Prostate gland (tissue), 2 donors: ENCODE data around the gene BCL6. TPM values are rescaled to one million over a fixed set of nuclear protein-coding genes. Genes with fewer than 3 reads are reported as not detected.

Experiments used
- DNase-seq: peaks from one replicate; pipeline ENCODE4 v3.0.0-alpha.2; 2019; ENCODE audit warnings: low spot score
- H3K27ac ChIP-seq, 2 donors: fragments of 200-600 bp; sonication (generic); 2 replicates each; pipeline ENCODE4 v1.5.1; 2017 to 2019
- H3K27me3 ChIP-seq: fragments of 200-600 bp; sonication (generic); replicated peaks from 2 replicates; pipeline ENCODE4 v1.5.1; 2019; ENCODE audit not compliant: insufficient read depth
- H3K36me3 ChIP-seq, 2 donors: fragments of 200-600 bp; sonication (generic); 1 replicate in 1 of 2; 2 replicates in 1 of 2; pipeline versions ENCODE4 v1.5.1 to v1.8.1; 2017 to 2019
- H3K4me1 ChIP-seq: fragments of 200-600 bp; sonication (generic); replicated peaks from 2 replicates; pipeline ENCODE4 v1.5.1; 2019
- H3K4me3 ChIP-seq, 2 donors: fragments of 200-600 bp; sonication (generic); 2 replicates each; pipeline ENCODE4 v1.5.1; 2017 to 2019
- H3K9me3 ChIP-seq: fragments of 200-600 bp; sonication (generic); 2 replicates; pipeline ENCODE4 v1.5.1; 2017
- POLR2A ChIP-seq: fragments of 450-650 bp; IDR thresholded peaks from one replicate; pipeline ENCODE4 v1.6.1; 2016; ENCODE audit warnings: antibody characterized with exemption, mild to moderate bottlenecking
- POLR2AphosphoS5 ChIP-seq: sonication (generic); formaldehyde crosslinking; IDR thresholded peaks from one replicate; pipeline ENCODE4 v1.6.1; 2017; ENCODE audit warnings: antibody characterized with exemption
- WGBS: methylation state at CpG from one replicate; pipeline ENCODE4 v1.1.5; 2018; 5-methylcytosine and 5-hydroxymethylcytosine counted together
- intact Hi-C: fragments of 100-400 bp; cut with DNase I; formaldehyde crosslinking; loops from one replicate; pipeline ENCODE4 v1.14.2; 2022
- total RNA-seq, 2 donors: library from RNA; depleted of rRNA; stranded (reverse); fragments of >200 nt; gene quantifications; one replicate each; pipeline ENCODE4 v1.1.0, GENCODE V29; 2016
- TF ChIP-seq, protein P1 (sequence below), 4 experiments: fragments of 200-600 bp in 2 of 4; fragments of 450-650 bp in 2 of 4; sonication (generic) in 2 of 4; IDR thresholded peaks; 1 replicate in 3 of 4; 2 replicates in 1 of 4; pipeline ENCODE4 v1.5.1; 2016 to 2019; ENCODE audit warnings: antibody characterized with exemption in 4 of 4, mild to moderate bottlenecking in 2 of 4, moderate library complexity in 2 of 4

The BCL6 gene
- total RNA-seq, 2 donors from 2014 or later: 50.1 to 105 TPM

- H3K9me3 ChIP-seq: no peaks in the 10 kb centered on the region
- no peaks in the 10 kb centered on the region for H3K27me3 ChIP-seq
- intact Hi-C loops: loop anchor here (5.0 kb wide), 1 partner anchor 1412 kb away; no protein-coding TSS in a partner anchor
- no peaks in the 10 kb centered on the region for H3K4me1 ChIP-seq
- peaks cover 19 to 22% of the 10 kb centered on the region in 2 donors for H3K36me3 ChIP-seq
- TF ChIP-seq POLR2A (no peak), POLR2AphosphoS5 (no peak)
- TF ChIP-seq, protein P1, sequence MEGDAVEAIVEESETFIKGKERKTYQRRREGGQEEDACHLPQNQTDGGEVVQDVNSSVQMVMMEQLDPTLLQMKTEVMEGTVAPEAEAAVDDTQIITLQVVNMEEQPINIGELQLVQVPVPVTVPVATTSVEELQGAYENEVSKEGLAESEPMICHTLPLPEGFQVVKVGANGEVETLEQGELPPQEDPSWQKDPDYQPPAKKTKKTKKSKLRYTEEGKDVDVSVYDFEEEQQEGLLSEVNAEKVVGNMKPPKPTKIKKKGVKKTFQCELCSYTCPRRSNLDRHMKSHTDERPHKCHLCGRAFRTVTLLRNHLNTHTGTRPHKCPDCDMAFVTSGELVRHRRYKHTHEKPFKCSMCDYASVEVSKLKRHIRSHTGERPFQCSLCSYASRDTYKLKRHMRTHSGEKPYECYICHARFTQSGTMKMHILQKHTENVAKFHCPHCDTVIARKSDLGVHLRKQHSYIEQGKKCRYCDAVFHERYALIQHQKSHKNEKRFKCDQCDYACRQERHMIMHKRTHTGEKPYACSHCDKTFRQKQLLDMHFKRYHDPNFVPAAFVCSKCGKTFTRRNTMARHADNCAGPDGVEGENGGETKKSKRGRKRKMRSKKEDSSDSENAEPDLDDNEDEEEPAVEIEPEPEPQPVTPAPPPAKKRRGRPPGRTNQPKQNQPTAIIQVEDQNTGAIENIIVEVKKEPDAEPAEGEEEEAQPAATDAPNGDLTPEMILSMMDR (IDR thresholded peaks at IDR 0.05): no peak
- DNase-seq: no peak
- 43% methylated on average over 3 of the region's 3 CpGs for WGBS
- H3K27ac ChIP-seq: no peak overlapping the region
- no peak overlapping the region for H3K4me3 ChIP-seq
Measured at GRCh38 chr3:187734841-187735240, 10.4 kb downstream of the BCL6 start.

GRCh38 chr3:187733371-187733770 lies 11.9 kb downstream of the BCL6 start:
- no peak overlapping the region for H3K27ac ChIP-seq
- H3K27me3 ChIP-seq: no peaks in the 10 kb centered on the region
- intact Hi-C loops: no loop called here
- no peaks in the 10 kb centered on the region for H3K4me1 ChIP-seq
- DNase-seq: no peak
- peaks cover 34 to 37% of the 10 kb centered on the region in 2 donors for H3K36me3 ChIP-seq
- 85% methylated on average over 11 of the region's 11 CpGs for WGBS
- H3K4me3 ChIP-seq: no peak overlapping the region
- TF ChIP-seq POLR2A: no peak
- TF ChIP-seq POLR2AphosphoS5: no peak
- TF ChIP-seq, protein P1 (IDR thresholded peaks at IDR 0.05): no peak
- H3K9me3 ChIP-seq: no peaks in the 10 kb centered on the region

GRCh38 chr3:187729598-187729997 lies 15.7 kb downstream of the BCL6 start:
- Histone ChIP-seq H3K4me3 (no peak overlapping the region), H3K36me3 (peaks cover 55 to 72% of the 10 kb centered on the region in 2 donors), H3K4me1 (peaks cover 2% of the 10 kb centered on the region), H3K9me3 (no peaks in the 10 kb centered on the region), H3K27ac (no peak overlapping the region), H3K27me3 (no peaks in the 10 kb centered on the region)
- intact Hi-C loops: no loop called here
- WGBS: 92% methylated on average over 12 of the region's 12 CpGs
- DNase-seq: no peak
- TF ChIP-seq POLR2AphosphoS5 (no peak), POLR2A (no peak)
- TF ChIP-seq, protein P1 (IDR thresholded peaks at IDR 0.05): no peak

DNA sequence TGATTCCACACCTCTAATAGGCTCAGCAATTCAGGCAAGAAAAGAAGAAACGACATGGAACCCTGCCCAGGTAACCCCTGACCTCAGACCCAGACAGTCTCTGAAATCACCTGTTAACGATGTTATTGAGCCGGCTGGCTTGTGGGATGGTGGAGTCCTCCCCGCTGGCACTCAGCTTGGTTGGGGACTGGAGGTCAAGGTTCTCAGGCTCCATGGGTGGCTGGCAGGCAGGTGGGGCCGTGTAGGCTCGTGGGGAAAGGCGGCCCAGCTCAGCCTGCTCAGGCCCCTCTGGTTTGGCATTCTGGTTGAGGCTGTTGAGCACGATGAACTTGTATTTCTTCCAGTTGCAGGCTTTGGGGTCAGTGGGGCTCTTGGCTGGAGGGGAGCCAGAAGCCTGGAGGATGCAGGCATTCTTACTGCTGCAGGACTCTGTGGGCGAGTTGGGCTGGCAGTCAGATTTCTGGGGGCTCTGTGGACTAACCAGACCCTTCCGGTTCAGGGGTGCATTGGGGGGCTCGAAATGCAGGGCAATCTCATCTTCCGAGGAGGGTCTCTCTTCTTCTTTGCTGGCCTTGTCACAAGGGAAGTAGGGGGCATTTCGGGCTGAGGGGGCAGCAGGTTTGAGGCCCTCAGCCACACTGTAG lies 16.2 kb downstream of the BCL6 start:
- WGBS: 89% methylated on average over 13 of the region's 13 CpGs
- Histone ChIP-seq H3K36me3 (peaks cover 56 to 74% of the 10 kb centered on the region in 2 donors), H3K27ac (no peak overlapping the region), H3K4me1 (peaks cover 2% of the 10 kb centered on the region), H3K9me3 (no peaks in the 10 kb centered on the region), H3K27me3 (no peaks in the 10 kb centered on the region), H3K4me3 (no peak overlapping the region)
- TF ChIP-seq POLR2A (no peak), POLR2AphosphoS5 (no peak)
- TF ChIP-seq, protein P1 (IDR thresholded peaks at IDR 0.05): no peak
- intact Hi-C loops: no loop called here
- no peak for DNase-seq

DNA sequence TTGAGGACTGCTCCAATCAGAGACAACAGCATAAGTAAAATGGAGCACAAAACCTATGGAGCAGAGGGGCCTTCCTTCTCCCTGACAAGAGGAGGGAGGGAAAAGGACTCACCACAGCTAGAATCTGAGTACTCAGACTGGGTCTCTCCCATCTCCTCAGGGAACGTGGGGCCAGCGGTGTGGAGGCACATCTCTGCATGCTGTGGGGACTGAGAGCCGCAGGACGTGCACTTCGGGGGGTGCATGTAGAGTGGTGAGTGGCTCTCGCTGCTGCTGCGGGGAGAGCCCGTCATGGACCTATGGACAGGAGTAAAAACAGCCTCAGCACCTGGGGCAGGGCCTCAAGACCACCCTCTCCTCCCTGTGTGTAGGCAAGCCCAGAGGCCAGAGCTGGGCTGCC lies 17.0 kb downstream of the BCL6 start:
- no peak for DNase-seq
- TF ChIP-seq POLR2A (no peak), POLR2AphosphoS5 (no peak)
- TF ChIP-seq, protein P1 (IDR thresholded peaks at IDR 0.05): no peak
- intact Hi-C loops: no loop called here
- Histone ChIP-seq H3K27me3 (no peaks in the 10 kb centered on the region), H3K4me1 (peaks cover 2% of the 10 kb centered on the region), H3K9me3 (no peaks in the 10 kb centered on the region), H3K4me3 (no peak overlapping the region), H3K36me3 (peaks cover 61 to 68% of the 10 kb centered on the region in 2 donors), H3K27ac (no peak overlapping the region)
- WGBS: 94% methylated on average over 8 of the region's 8 CpGs
